ENCODE results near the gene FHOD3.

DNA sequence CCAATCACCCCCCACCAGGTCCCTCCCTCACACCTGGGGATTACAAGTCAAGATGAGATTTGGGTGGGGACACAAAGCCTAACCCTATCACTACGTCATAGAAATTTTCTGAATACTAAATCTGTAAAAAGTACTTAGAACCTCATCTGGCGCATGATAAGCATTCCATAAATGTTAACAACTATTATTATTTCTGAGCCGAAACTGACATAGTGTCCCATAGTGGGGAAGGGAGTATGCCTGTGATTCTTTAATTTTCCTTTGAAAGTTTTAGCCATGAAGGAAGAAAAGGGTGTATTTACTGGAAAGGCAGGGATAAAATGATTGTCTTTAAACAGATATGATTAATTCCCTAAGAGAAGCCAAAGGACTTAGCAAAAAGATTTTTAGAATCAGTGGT lies 71.4 kb downstream of the FHOD3 start:
- TF ChIP-seq, protein P1, sequence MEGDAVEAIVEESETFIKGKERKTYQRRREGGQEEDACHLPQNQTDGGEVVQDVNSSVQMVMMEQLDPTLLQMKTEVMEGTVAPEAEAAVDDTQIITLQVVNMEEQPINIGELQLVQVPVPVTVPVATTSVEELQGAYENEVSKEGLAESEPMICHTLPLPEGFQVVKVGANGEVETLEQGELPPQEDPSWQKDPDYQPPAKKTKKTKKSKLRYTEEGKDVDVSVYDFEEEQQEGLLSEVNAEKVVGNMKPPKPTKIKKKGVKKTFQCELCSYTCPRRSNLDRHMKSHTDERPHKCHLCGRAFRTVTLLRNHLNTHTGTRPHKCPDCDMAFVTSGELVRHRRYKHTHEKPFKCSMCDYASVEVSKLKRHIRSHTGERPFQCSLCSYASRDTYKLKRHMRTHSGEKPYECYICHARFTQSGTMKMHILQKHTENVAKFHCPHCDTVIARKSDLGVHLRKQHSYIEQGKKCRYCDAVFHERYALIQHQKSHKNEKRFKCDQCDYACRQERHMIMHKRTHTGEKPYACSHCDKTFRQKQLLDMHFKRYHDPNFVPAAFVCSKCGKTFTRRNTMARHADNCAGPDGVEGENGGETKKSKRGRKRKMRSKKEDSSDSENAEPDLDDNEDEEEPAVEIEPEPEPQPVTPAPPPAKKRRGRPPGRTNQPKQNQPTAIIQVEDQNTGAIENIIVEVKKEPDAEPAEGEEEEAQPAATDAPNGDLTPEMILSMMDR (IDR thresholded peaks at IDR 0.05) = no peak
- TF ChIP-seq POLR2AphosphoS5 (IDR thresholded peaks at IDR 0.05) = no peak
- TF ChIP-seq POLR2A (IDR thresholded peaks at IDR 0.05; ENCODE audit: low read depth) = no peak

Data from esophagus muscularis mucosa (tissue), 3 donors.